HPDE6-E6E7 (cell line): ENCODE measurements around the gene LRRC34.

ENCODE experiments used
- DNase-seq: peaks from one replicate; pipeline ENCODE4 v3.0.0; 2011; ENCODE audit warnings: missing footprints; ENCODE audit errors: extremely low spot score

Gene LRRC34

GRCh38 chr3:169764882-169765612 lies 47.7 kb downstream of the LRRC34 start, which contains the start of gene TERC:
Gene TERC, minus strand, starts transcription at chr3:169765060.
- no peak for DNase-seq

- no peak for DNase-seq
These were observed 48.3 kb downstream of the LRRC34 start for GRCh38 chr3:169764312-169764881.

GRCh38 chr3:169760479-169760878 lies 52.2 kb downstream of the LRRC34 start:
- no peak for DNase-seq

- no peak for DNase-seq
These were observed 53.4 kb downstream of the LRRC34 start for GRCh38 chr3:169759256-169759655.

- DNase-seq = no peak
These were observed 54.2 kb downstream of the LRRC34 start for GRCh38 chr3:169758359-169758994.

GRCh38 chr3:169755488-169755887 lies 57.2 kb downstream of the LRRC34 start:
- DNase-seq = no peak

GRCh38 chr3:169754711-169755110 lies 58.0 kb downstream of the LRRC34 start:
- no peak for DNase-seq

GRCh38 chr3:169751875-169752274 lies 60.8 kb downstream of the LRRC34 start:
- DNase-seq = no peak

- no peak for DNase-seq
These were observed 62.0 kb downstream of the LRRC34 start for GRCh38 chr3:169750665-169751064.

- DNase-seq = no peak
These were observed 64.0 kb downstream of the LRRC34 start for GRCh38 chr3:169748670-169749069.

GRCh38 chr3:169746924-169747323 lies 65.8 kb downstream of the LRRC34 start:
- DNase-seq = no peak

- no peak for DNase-seq
These were observed 68.2 kb downstream of the LRRC34 start for GRCh38 chr3:169744366-169745054.
